ENCODE measurements around the gene MKLN1. TPM values are rescaled to one million over a fixed set of nuclear protein-coding genes. Genes with fewer than 3 reads are reported as not detected.

The MKLN1 gene
- total and polyA plus RNA-seq, 7 experiments from 2014 or later = 30.8 to 69.8 (median 56.7) TPM

- intact Hi-C loops (cut with micrococcal nuclease) = no loop called here
- peaks cover 0 to 19% (median 0%) of the 10 kb centered on the region in 3 experiments for H3K36me3 ChIP-seq (ENCODE audit: control insufficient read depth in 2 of 3, insufficient read depth in 3 of 3, low read length in 3 of 3)
- ATAC-seq = no peak
These were observed 165.9 kb downstream of the MKLN1 start for GRCh38 chr7:131493581-131493980.

GRCh38 chr7:131494182-131494581 is 166.5 kb downstream of the MKLN1 start:
- DNase-seq (no peak), ATAC-seq (no peak)
- Histone ChIP-seq H3K36me3 (ENCODE audit: control insufficient read depth in 2 of 3, insufficient read depth in 3 of 3, low read length in 3 of 3) (peaks cover 0 to 19% (median 0%) of the 10 kb centered on the region in 3 experiments), H3K9me3 (ENCODE audit: control insufficient read depth in 2 of 3, low read length in 3 of 3) (no peaks in the 10 kb centered on the region), H3K27ac (ENCODE audit: low read depth, low read length) (no peak overlapping the region), H3K4me3 (ENCODE audit: low read length) (no peak overlapping the region), H3K4me1 (ENCODE audit: control insufficient read depth in 2 of 2, insufficient read depth in 2 of 2, low read length in 2 of 2) (no peaks in the 10 kb centered on the region), H3K27me3 (ENCODE audit: control insufficient read depth in 2 of 2, insufficient read depth in 2 of 2, low read length in 2 of 2) (no peaks in the 10 kb centered on the region)
- Mint-ChIP-seq H3K4me3 (no peak overlapping the region), H3K4me1 (no peaks in the 10 kb centered on the region), H3K9me3 (no peaks in the 10 kb centered on the region), H3K27ac (no peak overlapping the region), H3K27me3 (no peaks in the 10 kb centered on the region), H3K36me3 (peaks cover 0 to 22% (median 7%) of the 10 kb centered on the region in 5 donors)
- ChIA-PET POLR2A (no interaction called here), CTCF (no interaction called here)
- intact Hi-C loops (cut with micrococcal nuclease) = no loop called here

More at GRCh38 chr7:131493581-131493980, 165.9 kb downstream of the MKLN1 start:
- Mint-ChIP-seq H3K9me3 (no peaks in the 10 kb centered on the region), H3K36me3 (peaks cover 0 to 22% (median 9%) of the 10 kb centered on the region in 5 donors), H3K4me3 (no peak overlapping the region), H3K27ac (peak overlapping the region in 1 of 9 donors; percentile 64), H3K4me1 (no peaks in the 10 kb centered on the region), H3K27me3 (no peaks in the 10 kb centered on the region)
- ChIA-PET CTCF (interaction anchor here (0.8 kb wide), 1 partner anchor 19 kb away, joined by 4 read pairs; no protein-coding TSS in a partner anchor), POLR2A (interaction anchor here (0.8 kb wide), 1 partner anchor 11 kb away, joined by 4 read pairs; no protein-coding TSS in a partner anchor)
- Histone ChIP-seq H3K27me3 (ENCODE audit: control insufficient read depth in 2 of 2, insufficient read depth in 2 of 2, low read length in 2 of 2) (no peaks in the 10 kb centered on the region), H3K4me1 (ENCODE audit: control insufficient read depth in 2 of 2, insufficient read depth in 2 of 2, low read length in 2 of 2) (no peaks in the 10 kb centered on the region), H3K27ac (ENCODE audit: low read depth, low read length) (no peak overlapping the region), H3K4me3 (ENCODE audit: low read length) (no peak overlapping the region), H3K9me3 (ENCODE audit: control insufficient read depth in 2 of 3, low read length in 3 of 3) (no peaks in the 10 kb centered on the region)
- DNase-seq = no peak

- DNase-seq = no peak
- Mint-ChIP-seq H3K36me3 (peaks cover 0 to 18% (median 7%) of the 10 kb centered on the region in 5 donors), H3K27me3 (no peaks in the 10 kb centered on the region), H3K4me1 (peaks cover 0 to 13% (median 7%) of the 10 kb centered on the region in 7 donors), H3K27ac (peak overlapping the region in 2 of 9 donors; percentile 38 to 56), H3K4me3 (no peak overlapping the region), H3K9me3 (peaks cover 0 to 1% (median 0%) of the 10 kb centered on the region in 11 donors)
- Histone ChIP-seq H3K4me1 (ENCODE audit: control insufficient read depth in 2 of 2, insufficient read depth in 2 of 2, low read length in 2 of 2) (peaks cover 0 to 4% of the 10 kb centered on the region in 2 donors), H3K27me3 (ENCODE audit: control insufficient read depth in 2 of 2, insufficient read depth in 2 of 2, low read length in 2 of 2) (no peaks in the 10 kb centered on the region), H3K9me3 (ENCODE audit: control insufficient read depth in 2 of 3, low read length in 3 of 3) (no peaks in the 10 kb centered on the region), H3K27ac (ENCODE audit: low read depth, low read length) (no peak overlapping the region), H3K4me3 (ENCODE audit: low read length) (no peak overlapping the region), H3K36me3 (ENCODE audit: control insufficient read depth in 2 of 3, insufficient read depth in 3 of 3, low read length in 3 of 3) (peaks cover 0 to 19% (median 0%) of the 10 kb centered on the region in 3 experiments)
- intact Hi-C loops (cut with micrococcal nuclease) = no loop called here
- ChIA-PET POLR2A (no interaction called here), CTCF (interaction anchor here (0.6 to 1.2 kb wide), 2 partner anchors 11 to 151 kb away, joined by 3 read pairs; no protein-coding TSS in a partner anchor)
- ATAC-seq = no peak
These were observed 168.2 kb downstream of the MKLN1 start for GRCh38 chr7:131495669-131496498.

- peaks cover 0 to 1% (median 0%) of the 10 kb centered on the region in 11 donors for H3K9me3 Mint-ChIP-seq
- no peak for ATAC-seq
- peaks cover 0 to 18% (median 7%) of the 10 kb centered on the region in 5 donors for H3K36me3 Mint-ChIP-seq
- POLR2A ChIA-PET = no interaction called here
- no peaks in the 10 kb centered on the region for H3K27me3 Mint-ChIP-seq
- DNase-seq = no peak
- H3K36me3 ChIP-seq (ENCODE audit: control insufficient read depth in 2 of 3, insufficient read depth in 3 of 3, low read length in 3 of 3) = peaks cover 0 to 19% (median 0%) of the 10 kb centered on the region in 3 experiments
- no peak overlapping the region for H3K4me3 Mint-ChIP-seq
- CTCF ChIA-PET = no interaction called here
- H3K4me1 Mint-ChIP-seq = peaks cover 5 to 29% (median 23%) of the 10 kb centered on the region in 7 donors
- H3K27ac Mint-ChIP-seq = peak overlapping the region in 1 of 9 donors; percentile 44
- no peak overlapping the region for H3K27ac ChIP-seq (ENCODE audit: low read depth, low read length)
- H3K4me3 ChIP-seq (ENCODE audit: low read length) = no peak overlapping the region
- H3K4me1 ChIP-seq (ENCODE audit: control insufficient read depth in 2 of 2, insufficient read depth in 2 of 2, low read length in 2 of 2) = peaks cover 7 to 20% of the 10 kb centered on the region in 2 donors
- no peaks in the 10 kb centered on the region for H3K9me3 ChIP-seq (ENCODE audit: control insufficient read depth in 2 of 3, low read length in 3 of 3)
- intact Hi-C loops (cut with micrococcal nuclease) = no loop called here
- no peaks in the 10 kb centered on the region for H3K27me3 ChIP-seq (ENCODE audit: control insufficient read depth in 2 of 2, insufficient read depth in 2 of 2, low read length in 2 of 2)
These were observed 169.8 kb downstream of the MKLN1 start for GRCh38 chr7:131497454-131497853.

GRCh38 chr7:131498237-131498885 is 170.7 kb downstream of the MKLN1 start:
- no peak overlapping the region for H3K4me3 Mint-ChIP-seq
- Histone ChIP-seq H3K27me3 (ENCODE audit: control insufficient read depth in 2 of 2, insufficient read depth in 2 of 2, low read length in 2 of 2) (no peaks in the 10 kb centered on the region), H3K4me3 (ENCODE audit: low read length) (no peak overlapping the region), H3K27ac (ENCODE audit: low read depth, low read length) (no peak overlapping the region), H3K4me1 (ENCODE audit: control insufficient read depth in 2 of 2, insufficient read depth in 2 of 2, low read length in 2 of 2) (peaks cover 7 to 26% of the 10 kb centered on the region in 2 donors), H3K36me3 (ENCODE audit: control insufficient read depth in 2 of 3, insufficient read depth in 3 of 3, low read length in 3 of 3) (peaks cover 0 to 19% (median 0%) of the 10 kb centered on the region in 3 experiments), H3K9me3 (ENCODE audit: control insufficient read depth in 2 of 3, low read length in 3 of 3) (no peaks in the 10 kb centered on the region)
- POLR2A ChIA-PET = interaction anchor here (0.6 kb wide), 1 partner anchor 14 kb away, joined by 3 read pairs; no protein-coding TSS in a partner anchor
- peak overlapping the region in 3 of 9 donors; percentile 10 to 65 (median 18) for H3K27ac Mint-ChIP-seq
- peaks cover 0 to 1% (median 0%) of the 10 kb centered on the region in 11 donors for H3K9me3 Mint-ChIP-seq
- peaks cover 5 to 38% (median 28%) of the 10 kb centered on the region in 7 donors for H3K4me1 Mint-ChIP-seq
- no peak for ATAC-seq
- DNase-seq = no peak
- H3K27me3 Mint-ChIP-seq = no peaks in the 10 kb centered on the region
- CTCF ChIA-PET = interaction anchor here (0.7 to 1.5 kb wide), 2 partner anchors 10 to 269 kb away, joined by 6 read pairs; no protein-coding TSS in a partner anchor
- intact Hi-C loops (cut with micrococcal nuclease) = no loop called here
- peaks cover 0 to 18% (median 7%) of the 10 kb centered on the region in 5 donors for H3K36me3 Mint-ChIP-seq

GRCh38 chr7:131499801-131500200 is 172.1 kb downstream of the MKLN1 start:
- H3K4me1 ChIP-seq (ENCODE audit: control insufficient read depth in 2 of 2, insufficient read depth in 2 of 2, low read length in 2 of 2) = peaks cover 7 to 26% of the 10 kb centered on the region in 2 donors
- peaks cover 0 to 1% (median 0%) of the 10 kb centered on the region in 11 donors for H3K9me3 Mint-ChIP-seq
- DNase-seq = no peak
- no peaks in the 10 kb centered on the region for H3K9me3 ChIP-seq (ENCODE audit: control insufficient read depth in 2 of 3, low read length in 3 of 3)
- ChIA-PET CTCF (interaction anchor here (1.5 kb wide), 1 partner anchor 9 kb away, joined by 6 read pairs; no protein-coding TSS in a partner anchor), POLR2A (no interaction called here)
- no peak overlapping the region for H3K27ac ChIP-seq (ENCODE audit: low read depth, low read length)
- H3K27me3 Mint-ChIP-seq = no peaks in the 10 kb centered on the region
- no peak overlapping the region for H3K4me3 ChIP-seq (ENCODE audit: low read length)
- H3K36me3 ChIP-seq (ENCODE audit: control insufficient read depth in 2 of 3, insufficient read depth in 3 of 3, low read length in 3 of 3) = peaks cover 0 to 19% (median 0%) of the 10 kb centered on the region in 3 experiments
- ATAC-seq = no peak
- H3K4me1 Mint-ChIP-seq = peaks cover 5 to 39% (median 31%) of the 10 kb centered on the region in 7 donors
- peaks cover 0 to 18% (median 7%) of the 10 kb centered on the region in 5 donors for H3K36me3 Mint-ChIP-seq
- H3K27me3 ChIP-seq (ENCODE audit: control insufficient read depth in 2 of 2, insufficient read depth in 2 of 2, low read length in 2 of 2) = no peaks in the 10 kb centered on the region
- intact Hi-C loops (cut with micrococcal nuclease) = no loop called here
- peak overlapping the region in 2 of 9 donors; percentile 43 to 65 for H3K27ac Mint-ChIP-seq
- H3K4me3 Mint-ChIP-seq = no peak overlapping the region
